SK-N-SH (cell line): ENCODE data around the gene CCDC28A. TPM values are rescaled to one million over a fixed set of nuclear protein-coding genes. Genes with fewer than 3 reads are reported as not detected.

Experiments
- CTCF ChIA-PET: fragments of 300-600, 350-600 bp; formaldehyde crosslinking; extraction: SDS; loops from one replicate; lab custom pipeline; 2021; lab: Yijun Ruan, JAX
- POLR2A ChIA-PET: fragments of 350-600 bp; sonication (Branson Sonifier 250); formaldehyde crosslinking; extraction: SDS; loops from one replicate; lab custom pipeline; 2020; ENCODE audit warnings: antibody characterized with exemption, inconsistent platforms; lab: Yijun Ruan, JAX
- DNase-seq: peaks from one replicate; pipeline ENCODE4 v3.0.0; 2012
- H2AFZ ChIP-seq: fragments of 200-600 bp; sonication (generic); 2 replicates; pipeline ENCODE4 v1.8.1; 2016; ENCODE audit warnings: antibody characterized with exemption, mild to moderate bottlenecking, low read depth
- H3F3A ChIP-seq: fragments of 200-600 bp; sonication (generic); replicated peaks from 2 replicates; pipeline ENCODE3; 2016; ENCODE audit warnings: antibody characterized with exemption, mild to moderate bottlenecking; ENCODE audit not compliant: insufficient read depth
- H3K27ac ChIP-seq, 2 experiments: fragments of 200-500 bp in 1 of 2; fragments of 200-600 bp in 1 of 2; sonication (Bioruptor generic) in 1 of 2; sonication (generic), shearing (Covaris generic) in 1 of 2; 2 replicates each; pipeline versions ENCODE4 v1.5.1 to v1.6.1; 2014 to 2016; ENCODE audit warnings: low read depth in 2 of 2, inconsistent platforms in 1 of 2, low read length in 1 of 2, mild to moderate bottlenecking in 1 of 2, mixed read lengths in 1 of 2
- H3K27me3 ChIP-seq: fragments of 200-600 bp; sonication (generic), shearing (Covaris generic); 2 replicates; pipeline ENCODE4 v1.6.1; 2016; ENCODE audit warnings: mixed run types; ENCODE audit not compliant: insufficient read depth
- H3K36me3 ChIP-seq, 2 experiments: fragments of 200-500 bp in 1 of 2; fragments of 200-600 bp in 1 of 2; sonication (Bioruptor generic) in 1 of 2; sonication (generic) in 1 of 2; replicated peaks in 1 of 2; 2 replicates each; pipeline versions ENCODE3 to v1.5.1; 2014 to 2016; ENCODE audit warnings: low read length in 1 of 2, mild to moderate bottlenecking in 1 of 2; ENCODE audit not compliant: insufficient read depth in 2 of 2, control insufficient read depth in 1 of 2
- H3K4me1 ChIP-seq, 2 experiments: fragments of 200-500 bp in 1 of 2; fragments of 200-600 bp in 1 of 2; sonication (Bioruptor generic) in 1 of 2; sonication (generic), shearing (Covaris generic) in 1 of 2; 2 replicates each; pipeline versions ENCODE4 v1.5.1 to v1.6.1; 2014 to 2016; ENCODE audit warnings: low read depth in 1 of 2, low read length in 1 of 2, mixed run types in 1 of 2; ENCODE audit not compliant: insufficient read depth in 2 of 2, control insufficient read depth in 1 of 2
- H3K4me2 ChIP-seq: fragments of 200-600 bp; sonication (generic), shearing (Covaris generic); 2 replicates; pipeline ENCODE4 v1.6.1; 2017; ENCODE audit warnings: mixed run types
- H3K4me3 ChIP-seq, 2 experiments: fragments of 200-500 bp in 1 of 2; fragments of 200-600 bp in 1 of 2; sonication (Bioruptor generic) in 1 of 2; sonication (generic), shearing (Covaris generic) in 1 of 2; 2 replicates each; pipeline versions ENCODE4 v1.5.1 to v1.8.1; 2014 to 2016; ENCODE audit warnings: low read depth in 2 of 2, inconsistent platforms in 1 of 2, low read length in 1 of 2, mild to moderate bottlenecking in 1 of 2, mixed read lengths in 1 of 2, moderate library complexity in 1 of 2
- H3K79me2 ChIP-seq: fragments of 200-600 bp; sonication (generic); 2 replicates; pipeline ENCODE4 v1.8.1; 2017; ENCODE audit warnings: mild to moderate bottlenecking; ENCODE audit not compliant: insufficient read depth
- H3K9ac ChIP-seq: fragments of 200-600 bp; sonication (generic); 2 replicates; pipeline ENCODE4 v1.6.1; 2017; ENCODE audit warnings: mixed run types
- H3K9me2 ChIP-seq: fragments of 200-600 bp; sonication (generic); 2 replicates; pipeline ENCODE4 v1.6.1; 2017; ENCODE audit warnings: mixed run types
- H3K9me3 ChIP-seq: fragments of 200-600 bp; sonication (generic); 2 replicates; pipeline ENCODE4 v1.6.1; 2017; ENCODE audit warnings: mixed run types, mild to moderate bottlenecking, moderate library complexity
- H4K20me1 ChIP-seq: fragments of 200-600 bp; sonication (generic); 2 replicates; pipeline ENCODE4 v1.6.1; 2017; ENCODE audit warnings: mild to moderate bottlenecking, mixed run types; ENCODE audit not compliant: insufficient read depth
- ELF1 ChIP-seq: IDR thresholded peaks from 2 replicates; pipeline ENCODE4 v1.4.0; 2012
- FOXM1 ChIP-seq: IDR thresholded peaks from 2 replicates; pipeline ENCODE4 v1.4.0; 2012; ENCODE audit warnings: low read depth, mild to moderate bottlenecking
- GABPA ChIP-seq: IDR thresholded peaks from 2 replicates; pipeline ENCODE4 v1.4.0; 2012; ENCODE audit warnings: low read depth, mild to moderate bottlenecking
- GATA2 ChIP-seq: sonication (generic); formaldehyde crosslinking; IDR thresholded peaks from 2 replicates; pipeline ENCODE4 v1.5.0; 2020; ENCODE audit warnings: mild to moderate bottlenecking, missing genetic modification reagents
- JUND ChIP-seq: IDR thresholded peaks from 2 replicates; pipeline ENCODE4 v1.4.0; 2012
- MEF2A ChIP-seq: IDR thresholded peaks from 2 replicates; pipeline ENCODE4 v1.4.0; 2012; ENCODE audit warnings: low read depth, borderline replicate concordance
- NFIC ChIP-seq: IDR thresholded peaks from 2 replicates; pipeline ENCODE4 v1.4.0; 2012; ENCODE audit warnings: borderline replicate concordance
- POLR2AphosphoS5 ChIP-seq: IDR thresholded peaks from 2 replicates; pipeline ENCODE4 v1.6.1; 2012; ENCODE audit warnings: low read depth, low read length
- RAD21 ChIP-seq: IDR thresholded peaks from 2 replicates; pipeline ENCODE4 v1.6.1; 2012; ENCODE audit warnings: mild to moderate bottlenecking, low read length
- REST ChIP-seq: IDR thresholded peaks from 2 replicates; pipeline ENCODE4 v1.6.1; 2012; ENCODE audit warnings: mild to moderate bottlenecking, low read depth, low read length, moderate library complexity
- RXRA ChIP-seq: IDR thresholded peaks from 2 replicates; pipeline ENCODE4 v1.4.0; 2012; ENCODE audit warnings: low read depth, mild to moderate bottlenecking, borderline replicate concordance
- SIN3A ChIP-seq: IDR thresholded peaks from 2 replicates; pipeline ENCODE4 v1.6.1; 2012; ENCODE audit warnings: low read depth, mild to moderate bottlenecking, low read length, moderate library complexity, borderline replicate concordance
- YY1 ChIP-seq: IDR thresholded peaks from 2 replicates; pipeline ENCODE4 v1.4.0; 2012; ENCODE audit warnings: low read depth, mild to moderate bottlenecking
- ZBTB33 ChIP-seq: IDR thresholded peaks from 2 replicates; pipeline ENCODE4 v1.4.0; 2012; ENCODE audit warnings: low read depth, borderline replicate concordance
- WGBS: methylation state at CpG from one replicate; pipeline ENCODE4 v1.1.6; 2017; ENCODE audit warnings: low lambda C conversion rate; 5-methylcytosine and 5-hydroxymethylcytosine counted together
- polyA plus RNA-seq, 3 experiments: library from polyadenylated mRNA; depleted of rRNA; stranded (reverse); fragments of >200 nt; gene quantifications; 2 replicates each; pipeline ENCODE4 v1.2.3, GENCODE V29; 2012

Gene CCDC28A
- polyA plus RNA-seq, 1 of the 3 experiments (the other 2 are of a cell fraction): 11.4 TPM

- no peak for DNase-seq
- TF ChIP-seq YY1 (no peak), ELF1 (no peak), POLR2AphosphoS5 (no peak), GATA2 (CRISPR knock-in tag) (no peak), REST (no peak), GABPA (no peak), RAD21 (no peak)
Measured at GRCh38 chr6:138806889-138807288, 33.3 kb downstream of the CCDC28A start.

GRCh38 chr6:138809677-138810076 lies 36.1 kb downstream of the CCDC28A start:
- H3K36me3 ChIP-seq: no peaks in the 10 kb centered on the region
- H3K4me2 ChIP-seq: no peak overlapping the region
- no peak for DNase-seq
- TF ChIP-seq NFIC (no peak), ZBTB33 (no peak), FOXM1 (no peak), MEF2A (no peak), JUND (no peak), SIN3A (no peak), RAD21 (no peak), RXRA (no peak)
- no peaks in the 10 kb centered on the region for H3K9me3 ChIP-seq
- ChIA-PET CTCF (interaction anchor here (1.3 to 1.7 kb wide), 2 partner anchors 9 to 555 kb away, joined by 3 to 4 read pairs; no protein-coding TSS in a partner anchor), POLR2A (no interaction called here)
- no peaks in the 10 kb centered on the region for H3K27me3 ChIP-seq
- H3K27ac ChIP-seq: no peak overlapping the region
- 3% methylated on average over 3 of the region's 3 CpGs for WGBS
- no peaks in the 10 kb centered on the region for H4K20me1 ChIP-seq
- no peak overlapping the region for H2AFZ ChIP-seq
- H3K4me3 ChIP-seq: no peak overlapping the region
- no peaks in the 10 kb centered on the region for H3F3A ChIP-seq
- H3K9me2 ChIP-seq: no peaks in the 10 kb centered on the region
- H3K9ac ChIP-seq: no peak overlapping the region
- no peaks in the 10 kb centered on the region for H3K79me2 ChIP-seq
- no peaks in the 10 kb centered on the region for H3K4me1 ChIP-seq

More at GRCh38 chr6:138806889-138807288, 33.3 kb downstream of the CCDC28A start:
- no peak overlapping the region for H2AFZ ChIP-seq
- no peaks in the 10 kb centered on the region for H3F3A ChIP-seq
- ChIA-PET CTCF (interaction anchor here (4.0 kb wide), 1 partner anchor 9 kb away, joined by 19 read pairs; no protein-coding TSS in a partner anchor), POLR2A (no interaction called here)
- no peaks in the 10 kb centered on the region for H3K27me3 ChIP-seq
- no peak overlapping the region for H3K4me3 ChIP-seq
- no peaks in the 10 kb centered on the region for H3K9me3 ChIP-seq
- H3K27ac ChIP-seq: no peak overlapping the region
- H3K9me2 ChIP-seq: no peaks in the 10 kb centered on the region
- no peak overlapping the region for H3K9ac ChIP-seq
- 62% methylated on average over 1 of the region's 1 CpG for WGBS
- H3K36me3 ChIP-seq: no peaks in the 10 kb centered on the region
- H3K4me2 ChIP-seq: no peak overlapping the region
- H3K4me1 ChIP-seq: no peaks in the 10 kb centered on the region
- no peaks in the 10 kb centered on the region for H3K79me2 ChIP-seq
- H4K20me1 ChIP-seq: no peaks in the 10 kb centered on the region
